Mesothelial cell of epicardium (in vitro differentiated cells): ENCODE measurements around the gene MYCN. TPM values are rescaled to one million over a fixed set of nuclear protein-coding genes. Genes with fewer than 3 reads are reported as not detected.

Experiments used
- DNase-seq, 2 experiments: peaks; one replicate each; pipeline ENCODE4 v3.0.0; 2021; ENCODE audit warnings: low spot score in 2 of 2; ENCODE audit not compliant: unreplicated experiment in 2 of 2
- H3K27ac Mint-ChIP-seq: 2 replicates; pipeline ENCODE4 v1.8.0; 2021; ENCODE audit warnings: mixed read lengths
- H3K27me3 Mint-ChIP-seq: 2 replicates; pipeline ENCODE4 v1.8.0; 2021; ENCODE audit warnings: low read depth, mixed read lengths
- H3K36me3 Mint-ChIP-seq: 2 replicates; pipeline ENCODE4 v1.8.0; 2021; ENCODE audit warnings: mixed read lengths
- H3K4me1 Mint-ChIP-seq: 2 replicates; pipeline ENCODE4 v1.8.0; 2021; ENCODE audit warnings: mixed read lengths
- H3K4me3 Mint-ChIP-seq: 2 replicates; pipeline ENCODE4 v1.8.0; 2021; ENCODE audit warnings: mild to moderate bottlenecking, moderate library complexity, mixed read lengths
- H3K9me3 Mint-ChIP-seq: 2 replicates; pipeline ENCODE4 v1.8.0; 2021; ENCODE audit warnings: mixed read lengths
- CTCF ChIP-seq: fragments of 200-600 bp; sonication (generic); IDR thresholded peaks from one replicate; pipeline ENCODE4 v1.5.0; 2021; ENCODE audit warnings: antibody characterized with exemption; ENCODE audit not compliant: unreplicated experiment
- total RNA-seq: library from RNA; stranded (reverse); gene quantifications from 3 replicates; pipeline ENCODE4 v1.2.1, GENCODE V29; 2021

The MYCN gene
- total RNA-seq, 1 donor from 2014 or later, result 69.1 TPM

GRCh38 chr2:15952451-15953146 lies 12.2 kb downstream of the MYCN start:
- no peak overlapping the region for H3K27ac Mint-ChIP-seq
- no peak overlapping the region for H3K4me3 Mint-ChIP-seq
- no peaks in the 10 kb centered on the region for H3K9me3 Mint-ChIP-seq
- DNase-seq, result no peak
- TF ChIP-seq CTCF, result no peak
- peaks cover 2% of the 10 kb centered on the region for H3K27me3 Mint-ChIP-seq
- H3K36me3 Mint-ChIP-seq, result peaks cover 8% of the 10 kb centered on the region
- H3K4me1 Mint-ChIP-seq, result peaks cover 20% of the 10 kb centered on the region

GRCh38 chr2:15953147-15953630 lies 12.8 kb downstream of the MYCN start:
- Mint-ChIP-seq H3K4me3 (no peak overlapping the region), H3K9me3 (no peaks in the 10 kb centered on the region), H3K4me1 (peaks cover 20% of the 10 kb centered on the region), H3K27me3 (peaks cover 2% of the 10 kb centered on the region), H3K36me3 (peaks cover 6% of the 10 kb centered on the region), H3K27ac (no peak overlapping the region)
- TF ChIP-seq CTCF, result no peak
- DNase-seq, result no peak

GRCh38 chr2:15953891-15954680 lies 13.7 kb downstream of the MYCN start:
- Mint-ChIP-seq H3K9me3 (no peaks in the 10 kb centered on the region), H3K36me3 (no peaks in the 10 kb centered on the region), H3K27ac (no peak overlapping the region), H3K4me1 (peaks cover 20% of the 10 kb centered on the region), H3K27me3 (peaks cover 2% of the 10 kb centered on the region), H3K4me3 (no peak overlapping the region)
- no peak for DNase-seq
- no peak for TF ChIP-seq CTCF

- H3K4me3 Mint-ChIP-seq, result no peak overlapping the region
- H3K9me3 Mint-ChIP-seq, result no peaks in the 10 kb centered on the region
Observed at GRCh38 chr2:15954761-15955160, 14.4 kb downstream of the MYCN start.

More at GRCh38 chr2:15954761-15955160, 14.4 kb downstream of the MYCN start:
- H3K27me3 Mint-ChIP-seq, result peaks cover 2% of the 10 kb centered on the region
- TF ChIP-seq CTCF, result no peak
- no peak overlapping the region for H3K27ac Mint-ChIP-seq
- no peak for DNase-seq
- H3K36me3 Mint-ChIP-seq, result no peaks in the 10 kb centered on the region
- H3K4me1 Mint-ChIP-seq, result peaks cover 20% of the 10 kb centered on the region
